Endothelial cell of umbilical vein (primary cell): ENCODE measurements around the gene NEBL. TPM values are rescaled to one million over a fixed set of nuclear protein-coding genes. Genes with fewer than 3 reads are reported as not detected.

Experiments
- BruUV-seq: library from RNA; stranded (reverse); fragments of 400-500 nt; replicated peaks from 2 replicates; lab custom pipeline; 2021; lab: Mats Ljungman, UMichigan
- CTCF ChIA-PET: fragments of 300-600, 350-600 bp; sonication (Branson Sonifier 250); formaldehyde crosslinking; loops from one replicate; lab custom pipeline; 2021; ENCODE audit warnings: antibody characterized with exemption, inconsistent platforms; lab: Charles Lee
- POLR2A ChIA-PET: fragments of 300-600, 350-600 bp; sonication (Branson Sonifier 250); formaldehyde crosslinking; loops from one replicate; lab custom pipeline; 2021; ENCODE audit warnings: antibody characterized with exemption, inconsistent platforms; lab: Charles Lee
- DNase-seq: peaks from one replicate; pipeline ENCODE4 v3.0.0-alpha.2; 2011; ENCODE audit warnings: low read depth, low spot score
- FAIRE-seq: peaks from 2 replicates; lab custom pipeline; 2011; peaks lifted over from hg19 to GRCh38; lab: Jason Lieb, UNC
- H2AFZ ChIP-seq: 2 replicates; pipeline ENCODE4 v1.6.0; 2012; ENCODE audit warnings: low read depth, low read length, control low read depth, inconsistent platforms
- H3K27ac ChIP-seq: 2 replicates; pipeline ENCODE4 v1.5.1; 2011; ENCODE audit warnings: low read depth, mild to moderate bottlenecking, control low read depth, low read length, moderate library complexity; ENCODE audit not compliant: insufficient read depth
- H3K27me3 ChIP-seq, 2 experiments: 2 replicates each; pipeline versions ENCODE4 v1.6.0 to v1.6.1; 2011; ENCODE audit warnings: low read length in 2 of 2, mixed read lengths in 1 of 2; ENCODE audit not compliant: control insufficient read depth in 2 of 2, insufficient read depth in 2 of 2
- H3K36me3 ChIP-seq, 2 experiments: 2 replicates in 1 of 2; 3 replicates in 1 of 2; pipeline ENCODE4 v1.5.1; 2011; ENCODE audit warnings: low read length in 2 of 2, mild to moderate bottlenecking in 1 of 2, moderate library complexity in 1 of 2; ENCODE audit not compliant: control insufficient read depth in 2 of 2, insufficient read depth in 2 of 2; ENCODE audit errors: extremely low read depth in 1 of 2
- H3K4me1 ChIP-seq: 3 replicates; pipeline ENCODE4 v1.5.1; 2011; ENCODE audit warnings: mild to moderate bottlenecking, low read length; ENCODE audit not compliant: control insufficient read depth, insufficient read depth; ENCODE audit errors: extremely low read depth
- H3K4me2 ChIP-seq: 2 replicates; pipeline ENCODE4 v1.6.1; 2011; ENCODE audit warnings: low read length, control low read depth, mixed read lengths; ENCODE audit not compliant: insufficient read depth
- H3K4me3 ChIP-seq, 3 experiments: fragments of 200-600 bp in 1 of 3; sonication (generic), shearing (Covaris generic) in 1 of 3; replicated peaks in 1 of 3; 2 replicates each; pipeline ENCODE4 v1.5.1; 2011 to 2016; ENCODE audit warnings: control low read depth in 3 of 3, low read length in 3 of 3, mild to moderate bottlenecking in 2 of 3, inconsistent platforms in 1 of 3, low read depth in 1 of 3, moderate library complexity in 1 of 3; ENCODE audit not compliant: insufficient read depth in 1 of 3
- H3K79me2 ChIP-seq: 2 replicates; pipeline ENCODE4 v1.6.0; 2012; ENCODE audit warnings: low read length, inconsistent platforms; ENCODE audit not compliant: control insufficient read depth, insufficient read depth
- H3K9ac ChIP-seq: replicated peaks from 2 replicates; pipeline ENCODE3; 2011; ENCODE audit warnings: low read length, control low read depth; ENCODE audit not compliant: insufficient read depth; ENCODE audit errors: extremely low read depth
- H3K9me1 ChIP-seq: replicated peaks from 3 replicates; pipeline ENCODE4 v1.6.0; 2011; ENCODE audit warnings: mild to moderate bottlenecking, low read length; ENCODE audit not compliant: control insufficient read depth, insufficient read depth; ENCODE audit errors: extremely low read depth
- H3K9me3 ChIP-seq: replicated peaks from 2 replicates; pipeline ENCODE4 v1.5.1; 2012; ENCODE audit warnings: low read length, inconsistent platforms; ENCODE audit not compliant: control insufficient read depth, insufficient read depth
- H4K20me1 ChIP-seq: replicated peaks from 2 replicates; pipeline ENCODE3; 2011; ENCODE audit warnings: mild to moderate bottlenecking, low read length; ENCODE audit not compliant: control insufficient read depth, insufficient read depth; ENCODE audit errors: extremely low read depth
- CTCF ChIP-seq, 2 donors: IDR thresholded peaks; 1 replicate in 1 of 2; 2 replicates in 1 of 2; pipeline ENCODE4 v1.5.1; 2011; ENCODE audit warnings: low read length in 2 of 2, mild to moderate bottlenecking in 2 of 2, moderate library complexity in 2 of 2, control low read depth in 1 of 2, inconsistent platforms in 1 of 2, low read depth in 1 of 2; ENCODE audit not compliant: insufficient read depth in 1 of 2; ENCODE audit errors: extremely low read depth in 1 of 2
- EZH2 ChIP-seq: IDR thresholded peaks from 2 replicates; pipeline ENCODE4 v1.6.1; 2012; ENCODE audit warnings: borderline replicate concordance, low read depth, mild to moderate bottlenecking, moderate library complexity, low read length, inconsistent platforms; ENCODE audit not compliant: severe bottlenecking
- FOS ChIP-seq: IDR thresholded peaks from 2 replicates; pipeline ENCODE4 v1.6.1; 2011; ENCODE audit warnings: mild to moderate bottlenecking, low read length, moderate library complexity, borderline replicate concordance; ENCODE audit not compliant: insufficient read depth
- GATA2 ChIP-seq: IDR thresholded peaks from 2 replicates; pipeline ENCODE4 v1.7.0; 2011; ENCODE audit warnings: low read depth, mild to moderate bottlenecking, moderate library complexity, mixed read lengths, low read length; ENCODE audit not compliant: insufficient read length, insufficient read depth
- POLR2AphosphoS5 ChIP-seq: IDR thresholded peaks from 2 replicates; pipeline ENCODE4 v1.6.1; 2012; ENCODE audit warnings: low read depth, mild to moderate bottlenecking, control low read depth, low read length, moderate library complexity; ENCODE audit not compliant: insufficient read depth
- dilution Hi-C: fragments of 300-500 bp; cut with MboI; formaldehyde crosslinking; loops from one replicate; pipeline ENCODE4 v1.15.0; 2019; ENCODE audit warnings: low sequenced_read_pairs; ENCODE audit not compliant: extremely low pct_ligation_motif_present
- intact Hi-C: fragments of 100-400 bp; cut with micrococcal nuclease; formaldehyde crosslinking; loops from one replicate; pipeline ENCODE4 v1.10.0; 2022
- polyA plus RNA-seq, 4 experiments: library from polyadenylated mRNA; depleted of rRNA in 3 of 4; stranded (reverse) in 3 of 4; unstranded in 1 of 4; fragments of >200 nt; gene quantifications; 2 replicates each; pipeline versions ENCODE4 v1.2.1 to v1.2.3, GENCODE V29; 2011 to 2012; ENCODE audit warnings: missing spikeins in 1 of 4
- total RNA-seq: library from RNA; stranded (reverse); gene quantifications from 2 replicates; pipeline ENCODE4 v1.2.3, GENCODE V29; 2021
- TF ChIP-seq, protein P1 (sequence below): IDR thresholded peaks from 2 replicates; pipeline ENCODE4 v1.6.1; 2011; ENCODE audit not compliant: insufficient read depth, insufficient read length

Gene NEBL
- total and polyA plus RNA-seq, 2 donors (not counting 3 experiments of a cell fraction or from before 2014, with no cell fraction given), result 0.17 to 0.66 TPM

GRCh38 chr10:20901110-20901509 is 4.0 kb upstream of the NEBL start:
- dilution Hi-C loops, result no loop called here
- Histone ChIP-seq H3K36me3 (no peaks in the 10 kb centered on the region), H3K27ac (no peak overlapping the region), H3K4me3 (no peak overlapping the region), H3K4me2 (no peak overlapping the region), H3K27me3 (no peaks in the 10 kb centered on the region), H3K9me3 (no peaks in the 10 kb centered on the region), H3K4me1 (no peaks in the 10 kb centered on the region), H4K20me1 (no peaks in the 10 kb centered on the region), H3K9me1 (no peaks in the 10 kb centered on the region), H3K79me2 (no peaks in the 10 kb centered on the region), H2AFZ (no peak overlapping the region), H3K9ac (no peak overlapping the region)
- POLR2A ChIA-PET, result no interaction called here
- CTCF ChIA-PET, result no interaction called here
- TF ChIP-seq, protein P1, sequence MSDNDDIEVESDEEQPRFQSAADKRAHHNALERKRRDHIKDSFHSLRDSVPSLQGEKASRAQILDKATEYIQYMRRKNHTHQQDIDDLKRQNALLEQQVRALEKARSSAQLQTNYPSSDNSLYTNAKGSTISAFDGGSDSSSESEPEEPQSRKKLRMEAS, result no peak
- TF ChIP-seq FOS, result no peak
- no peak for DNase-seq
- intact Hi-C loops, result no loop called here
- BruUV-seq, result no TSS peak
- no peak for FAIRE-seq

GRCh38 chr10:20898866-20899535 is 1.9 kb upstream of the NEBL start:
- ChIA-PET CTCF (no interaction called here), POLR2A (no interaction called here)
- no peak overlapping the region for H3K4me2 ChIP-seq
- H3K4me3 ChIP-seq, result no peak overlapping the region
- H3K36me3 ChIP-seq, result no peaks in the 10 kb centered on the region
- no peak overlapping the region for H2AFZ ChIP-seq
- no peaks in the 10 kb centered on the region for H3K4me1 ChIP-seq
- no peaks in the 10 kb centered on the region for H4K20me1 ChIP-seq
- no peaks in the 10 kb centered on the region for H3K9me1 ChIP-seq
- no peaks in the 10 kb centered on the region for H3K79me2 ChIP-seq
- H3K27ac ChIP-seq, result no peak overlapping the region
- no TSS peak for BruUV-seq
- FAIRE-seq, result no peak
- no peaks in the 10 kb centered on the region for H3K9me3 ChIP-seq
- no peak for DNase-seq
- no peaks in the 10 kb centered on the region for H3K27me3 ChIP-seq
- H3K9ac ChIP-seq, result no peak overlapping the region
- TF ChIP-seq, protein P1, result no peak
- TF ChIP-seq CTCF (IDR thresholded peaks at IDR 0.05; ENCODE audit: extremely low read depth in 1 of 2, insufficient read depth in 1 of 2, low read depth in 1 of 2, low read length in 2 of 2), result no peak
- TF ChIP-seq POLR2AphosphoS5, result no peak
- no peak for TF ChIP-seq FOS
- no peak for TF ChIP-seq EZH2
- no peak for TF ChIP-seq GATA2
- intact Hi-C loops, result no loop called here
- dilution Hi-C loops, result no loop called here
